ENCODE measurements around the gene ZMYND8.
"Not testable (repeated sequence)": the region's sequence is repeated elsewhere in the genome, so short reads cannot be mapped to it uniquely, and the experiment has no call there.

The ZMYND8 gene

DNA sequence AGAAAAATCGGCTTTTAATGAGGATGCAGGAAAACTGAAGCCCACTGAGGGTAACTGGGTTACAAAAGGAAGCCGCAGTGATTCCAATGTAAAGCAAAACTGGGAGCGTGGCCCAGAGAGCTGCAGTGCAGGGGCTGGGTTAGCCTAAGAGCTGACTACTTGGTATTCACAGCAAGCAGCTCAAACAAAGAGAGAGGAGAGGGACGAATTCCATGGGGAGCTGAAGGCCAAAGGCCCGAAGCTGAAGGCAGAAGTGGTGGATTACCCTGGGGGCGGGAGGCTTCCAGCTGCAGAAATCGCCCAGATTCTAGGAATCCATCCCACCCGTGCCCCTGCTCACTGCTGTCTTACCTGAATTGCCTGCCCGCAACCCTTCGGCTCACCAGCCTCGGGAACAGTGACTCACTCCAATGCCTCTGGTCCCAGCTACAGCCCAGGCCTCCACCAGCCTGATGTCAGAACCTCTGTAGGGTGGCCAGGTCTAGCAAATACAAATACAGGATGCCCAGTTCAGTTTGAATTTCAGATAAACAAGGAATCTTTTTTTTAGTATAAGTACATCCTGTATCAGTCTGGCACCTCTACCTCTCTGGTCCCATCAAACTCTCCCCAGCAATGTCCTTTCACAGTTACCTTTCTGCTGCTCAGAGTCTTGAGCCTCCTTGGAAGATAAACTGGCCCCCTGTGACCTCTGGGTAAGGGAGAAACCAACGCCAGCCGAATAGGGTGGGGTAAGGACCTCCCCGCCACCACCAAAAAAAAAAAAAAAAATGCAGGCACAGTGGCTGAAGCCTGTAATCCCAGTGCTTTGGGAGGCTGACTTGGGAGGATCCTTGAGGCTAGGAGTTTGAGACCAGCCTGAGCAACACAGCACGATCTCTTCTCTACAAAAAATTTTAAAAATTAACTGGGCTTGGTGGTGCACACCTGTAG, 14.6 kb upstream of the ZMYND8 start:
- no peak for DNase-seq (ENCODE audit: low spot score)

DNA sequence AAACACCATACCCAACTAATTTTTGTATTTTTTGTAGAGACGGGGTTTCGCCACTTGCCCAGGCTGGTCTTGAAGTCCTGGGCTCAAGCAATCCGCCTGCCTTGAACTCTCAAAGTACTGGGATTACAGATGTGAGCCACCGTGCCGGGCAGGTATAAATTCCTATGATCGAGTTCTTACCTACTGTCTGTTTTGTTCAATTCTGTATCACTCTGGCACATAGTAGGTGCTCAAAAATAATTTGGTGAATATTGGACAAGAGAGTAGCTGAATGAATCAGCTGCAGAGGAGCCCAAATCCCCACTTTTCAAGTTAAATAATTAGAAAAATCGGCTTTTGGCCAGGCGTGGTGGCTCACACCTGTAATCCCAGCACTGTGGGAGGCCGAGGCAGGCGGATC, 13.7 kb upstream of the ZMYND8 start:
- no peak for DNase-seq (ENCODE audit: low spot score)

DNA sequence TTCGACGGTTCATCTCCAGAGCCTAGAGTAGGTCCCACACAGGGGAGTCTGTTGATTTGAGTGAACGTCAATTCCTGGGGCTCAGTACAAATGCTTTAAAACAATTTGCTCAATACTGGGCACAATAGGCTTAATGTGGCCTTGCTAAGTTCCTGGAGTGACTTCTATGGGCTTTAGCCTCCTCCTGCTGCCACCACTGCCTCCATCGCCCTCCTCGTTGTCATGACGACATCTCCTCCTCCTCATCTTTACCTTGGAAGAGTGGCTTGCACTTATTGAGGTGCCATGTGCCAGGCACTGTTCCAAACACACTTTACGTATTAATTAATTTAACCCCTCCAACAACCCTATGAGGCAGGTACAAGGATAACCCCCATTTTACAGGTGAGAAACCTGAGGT, 11.8 kb upstream of the ZMYND8 start:
- peak; percentile 3 for DNase-seq (ENCODE audit: low spot score)

DNA sequence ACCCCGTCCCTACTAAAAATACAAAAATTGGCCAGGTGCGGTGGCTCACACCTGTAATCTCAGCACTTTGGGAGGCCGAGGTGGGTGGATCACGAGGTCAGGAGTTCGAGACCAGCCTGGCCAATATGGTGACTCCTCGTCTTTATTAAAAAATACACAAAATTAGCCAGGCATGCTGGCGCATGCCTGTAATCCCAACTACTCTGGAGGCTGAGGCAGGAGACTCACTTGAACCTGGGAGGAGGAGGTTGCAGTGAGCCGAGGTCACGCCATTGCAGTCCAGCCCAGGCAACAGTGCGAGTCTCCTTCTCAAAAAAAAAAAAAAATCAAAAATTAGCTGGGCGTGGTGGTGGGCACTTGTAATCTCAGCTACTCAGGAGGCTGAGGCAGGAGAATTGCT, 9.8 kb upstream of the ZMYND8 start:
- not testable (repeated sequence) for DNase-seq (ENCODE audit: low spot score)

DNA sequence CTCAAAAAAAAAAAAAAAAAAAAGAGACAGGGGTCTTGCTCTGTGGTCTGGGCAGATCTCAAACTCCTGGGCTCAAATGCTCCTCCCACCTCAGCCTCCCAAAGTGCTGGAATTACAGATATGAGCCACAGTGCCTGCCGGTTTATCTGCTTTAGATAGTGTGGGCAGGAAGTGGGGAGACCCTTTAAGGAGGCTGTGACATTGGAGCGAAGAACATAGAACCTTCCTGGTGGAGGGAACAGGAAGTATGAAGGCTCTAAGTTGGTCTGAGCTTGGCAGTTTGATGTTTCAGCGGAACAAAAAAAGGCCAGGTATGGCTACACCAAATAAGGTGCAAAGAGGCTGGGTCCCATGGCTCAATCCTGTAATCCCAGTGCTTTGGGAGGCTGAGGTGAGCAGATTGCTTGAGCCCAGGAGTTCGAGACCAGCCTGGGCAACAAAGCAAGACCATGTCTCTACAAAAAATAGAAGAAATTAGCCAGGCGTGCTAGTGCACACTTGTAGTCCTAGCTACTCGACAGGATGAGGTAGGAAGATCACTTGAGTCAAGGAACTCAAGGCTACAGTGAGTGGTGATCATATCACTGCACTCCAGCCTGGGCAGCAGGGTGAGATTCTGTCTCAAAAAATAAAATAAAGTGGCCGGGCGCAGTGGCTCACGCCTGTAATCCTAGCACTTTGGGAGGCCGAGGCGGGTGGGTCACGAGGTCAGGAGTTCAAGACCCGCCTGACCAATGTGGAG, 8.7 kb upstream of the ZMYND8 start:
- DNase-seq (ENCODE audit: low spot score) = peak; percentile 51

DNA sequence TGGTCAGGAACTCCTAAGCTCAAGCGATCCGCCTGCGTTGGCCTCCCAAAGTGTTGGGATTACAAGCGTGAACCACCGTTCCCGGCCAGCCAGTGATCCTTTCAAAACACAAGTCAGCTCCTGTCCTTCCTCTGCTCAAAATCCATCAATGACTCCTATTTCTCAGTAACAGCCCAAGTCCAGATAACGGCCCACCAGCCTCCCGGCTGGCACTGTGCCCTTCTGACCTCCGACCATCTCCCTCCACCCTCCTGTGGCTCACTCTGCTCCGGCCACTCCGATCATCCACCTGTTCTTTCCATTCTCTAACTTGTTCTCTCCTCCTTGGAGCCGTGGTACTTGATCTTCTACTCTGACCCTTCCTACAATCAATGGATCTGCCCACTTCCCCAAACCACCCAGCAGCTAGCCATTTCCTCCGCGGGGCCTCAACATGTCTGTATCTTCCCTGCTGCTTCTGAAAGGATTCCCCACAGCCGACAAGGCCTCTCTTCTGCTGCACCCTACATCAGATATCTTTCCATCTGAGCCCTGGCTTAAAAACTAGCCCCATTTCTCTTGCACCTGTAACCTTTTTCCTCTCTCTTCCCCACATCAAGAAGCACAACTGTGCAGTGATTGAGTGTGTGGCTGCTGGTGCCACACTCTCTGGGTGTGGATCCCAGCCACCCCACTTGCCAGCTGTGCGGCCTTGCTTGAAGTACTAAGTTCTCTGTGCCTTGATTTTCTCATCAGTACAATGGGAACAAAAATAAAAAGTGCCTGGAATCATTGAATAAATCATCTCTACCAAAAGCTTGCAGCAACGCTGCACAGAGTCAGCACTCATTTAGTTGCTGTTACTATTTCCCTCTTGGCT, 6.1 kb upstream of the ZMYND8 start:
- peak; percentile 78 for DNase-seq (ENCODE audit: low spot score)

DNA sequence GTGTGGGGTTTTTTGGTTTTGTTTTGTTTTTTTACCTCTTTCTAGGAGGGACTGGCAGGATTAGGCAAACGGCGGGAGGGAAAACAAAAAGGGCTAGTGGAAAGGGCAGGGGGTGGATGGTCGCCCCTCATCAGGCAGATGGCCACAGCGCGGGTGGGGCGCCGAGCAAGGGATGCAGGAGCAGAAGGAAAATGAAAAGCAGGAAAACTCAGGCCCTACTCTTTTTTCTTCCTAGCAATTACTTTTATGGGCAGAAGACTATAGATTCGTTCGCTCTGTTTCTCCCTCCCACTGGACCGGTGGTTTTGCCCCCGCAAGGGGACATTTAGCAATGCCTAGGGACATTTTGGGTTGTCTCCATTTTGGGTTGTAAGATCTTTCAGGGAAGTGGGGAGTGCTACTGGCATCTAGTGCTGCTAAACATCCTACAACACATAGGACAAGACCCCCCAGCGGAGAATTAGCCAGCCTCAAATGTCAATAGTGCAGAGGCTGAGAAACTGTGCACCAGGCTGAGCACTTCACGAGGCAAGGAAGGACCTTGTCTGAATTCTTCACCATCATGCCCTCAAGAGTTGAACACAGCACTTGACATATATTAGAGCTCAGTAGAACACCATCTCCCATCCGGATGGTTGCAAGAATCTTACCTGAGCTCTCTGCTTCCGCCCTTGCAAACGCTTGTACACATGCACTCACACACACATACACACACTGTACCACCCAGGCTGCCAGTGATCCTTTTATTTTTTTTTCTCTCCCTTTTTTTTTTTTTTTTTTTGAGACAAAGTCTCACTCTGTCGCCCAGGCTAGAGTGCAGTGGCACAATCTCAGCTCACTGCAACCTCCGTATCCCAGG, 4.8 kb upstream of the ZMYND8 start:
- DNase-seq (ENCODE audit: low spot score) = peak; percentile 68

DNA sequence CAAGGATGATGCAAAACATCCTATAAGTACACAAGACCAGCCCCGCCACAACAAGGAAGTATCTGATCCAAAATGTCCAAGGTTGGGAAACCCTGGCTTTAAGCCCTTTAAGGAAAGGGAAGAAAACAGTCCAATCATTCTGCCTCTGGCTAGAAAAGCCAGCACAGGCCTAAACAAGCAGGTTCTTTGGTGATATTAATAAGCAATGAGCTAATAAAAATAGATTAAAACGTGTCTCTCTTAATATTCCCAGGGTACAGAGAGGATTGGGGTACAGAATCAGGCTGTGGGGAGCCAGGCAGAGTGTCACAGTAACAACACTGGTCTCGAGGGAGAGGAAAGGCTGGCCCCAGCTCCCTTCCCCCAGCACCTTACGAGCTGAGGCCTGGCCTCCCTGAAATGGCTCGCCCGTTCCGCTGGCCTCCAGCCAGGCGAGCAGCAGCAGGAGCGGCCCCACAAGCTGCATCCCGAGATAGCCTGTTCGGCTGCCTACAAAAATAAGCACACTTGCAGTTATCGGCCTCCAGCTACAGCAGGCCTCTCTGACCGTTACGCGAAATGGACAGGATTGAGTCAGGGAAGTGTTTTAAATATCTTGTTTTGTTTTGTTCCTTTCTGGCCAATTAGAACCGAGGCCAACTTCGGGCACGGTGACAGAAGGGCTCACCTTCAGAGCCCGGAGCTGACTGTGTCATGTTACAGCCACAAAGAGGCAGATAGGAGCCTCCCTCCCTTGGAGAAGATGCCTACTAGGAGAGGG, 4.0 kb upstream of the ZMYND8 start:
- DNase-seq (ENCODE audit: low spot score) = peak; percentile 98

DNA sequence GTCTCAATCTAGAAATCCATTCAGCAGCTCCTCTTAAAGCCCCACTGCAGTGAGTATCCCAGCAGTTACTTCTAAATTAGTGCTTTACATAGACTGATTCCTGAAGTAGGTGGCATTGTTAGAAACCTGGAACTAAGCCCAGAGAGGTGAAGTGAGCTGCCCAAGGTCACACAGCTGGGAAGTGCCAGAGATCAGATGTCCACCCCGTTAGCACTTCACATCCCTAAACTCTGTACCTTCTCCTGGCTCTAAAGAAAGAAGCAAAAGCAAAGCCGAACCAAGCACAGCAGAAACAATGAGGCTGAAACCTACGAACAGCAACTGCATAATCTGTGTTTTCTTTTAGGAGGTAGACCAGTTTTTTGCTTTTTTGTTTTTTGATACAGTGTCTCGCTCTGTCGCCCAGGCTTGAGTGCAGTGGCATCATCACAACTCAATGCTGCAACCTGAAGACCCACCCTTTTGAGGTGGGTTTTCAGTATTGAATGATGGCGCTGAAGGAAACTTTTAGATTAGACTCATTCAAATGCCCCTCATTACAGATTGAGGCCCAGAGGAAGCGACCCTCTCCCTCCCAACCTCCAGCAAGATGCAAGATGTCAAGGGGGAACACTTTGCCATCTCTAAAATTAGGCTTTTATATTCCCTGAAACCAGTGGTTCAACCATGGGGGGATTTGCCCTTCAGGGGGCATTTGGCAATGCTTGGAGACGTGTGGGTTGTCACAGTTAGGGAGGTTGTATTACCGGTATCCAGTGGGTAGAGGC, 3.2 kb upstream of the ZMYND8 start:
- DNase-seq (ENCODE audit: low spot score) = no peak

DNA sequence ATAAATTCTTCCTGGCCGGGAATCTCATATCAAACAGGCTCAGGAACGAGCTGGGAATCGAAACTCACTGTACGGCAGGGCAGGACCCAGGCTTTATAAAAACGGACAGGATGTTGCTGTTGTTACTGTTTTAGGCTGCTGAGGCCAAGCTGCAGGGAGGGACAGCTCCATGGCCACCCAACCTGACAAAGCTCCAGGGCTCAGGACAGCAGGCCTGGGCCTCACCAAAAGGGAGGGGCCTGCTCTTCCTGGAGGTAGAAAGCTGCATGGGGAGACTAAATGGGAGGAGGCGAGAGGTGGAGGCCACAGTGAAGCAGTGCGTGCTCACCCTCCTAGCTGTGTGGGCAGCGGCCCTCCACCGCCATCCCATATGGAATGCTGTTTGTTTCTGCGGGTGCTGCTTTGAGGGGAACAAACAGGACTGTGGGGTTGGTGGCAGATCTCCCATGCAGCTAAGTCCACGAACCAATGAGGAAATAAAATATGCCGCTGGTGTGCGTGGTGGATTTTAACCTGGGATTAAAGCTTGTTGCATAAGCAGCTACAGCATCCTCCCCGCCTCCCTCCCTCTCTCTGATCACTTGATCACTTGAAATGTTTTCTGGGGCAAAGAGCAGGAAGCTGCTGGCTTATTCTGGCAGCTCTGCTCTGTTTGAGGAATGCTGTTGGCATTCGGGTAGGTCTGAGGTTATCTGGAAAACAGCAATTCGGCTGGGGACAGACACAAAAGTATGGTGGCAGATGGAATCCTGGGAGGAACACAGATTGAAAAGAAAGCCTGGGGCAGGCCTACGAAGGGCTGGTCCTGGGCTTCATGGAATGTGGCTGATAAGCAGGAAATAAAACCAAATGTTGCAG, 2.4 kb upstream of the ZMYND8 start:
- DNase-seq (ENCODE audit: low spot score) = peak; percentile 79

DNA sequence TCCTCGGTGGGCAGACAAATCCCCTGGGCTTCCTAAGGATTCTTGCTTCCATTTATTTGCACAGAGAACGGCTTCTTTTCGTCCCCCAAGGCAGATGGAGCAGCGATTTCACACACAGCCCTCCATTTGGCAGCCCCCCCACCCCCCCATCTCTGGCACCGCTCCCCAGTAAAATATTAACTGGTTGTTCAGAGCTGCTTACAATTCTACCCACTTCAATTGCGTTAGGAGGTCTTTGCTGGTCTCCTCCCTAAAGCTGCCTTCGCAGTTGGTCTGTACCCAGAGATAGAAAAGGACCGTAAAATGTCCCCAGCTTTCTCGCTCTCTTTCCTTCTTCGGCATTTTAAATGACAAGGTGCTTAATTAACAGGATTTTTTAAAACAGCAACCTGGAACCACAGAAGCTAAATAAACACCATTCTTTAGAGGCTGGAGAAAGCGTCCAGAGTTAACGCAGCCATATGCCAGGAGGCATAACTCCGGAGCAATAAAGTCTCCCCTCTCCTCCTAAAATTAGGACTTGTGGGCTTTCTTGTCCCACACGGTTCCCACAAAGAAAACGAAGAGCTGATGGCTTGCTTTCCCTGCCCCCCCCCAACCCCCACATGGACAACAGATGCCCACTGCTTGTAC, 1.7 kb upstream of the ZMYND8 start:
- peak; percentile 61 for DNase-seq (ENCODE audit: low spot score)

DNA sequence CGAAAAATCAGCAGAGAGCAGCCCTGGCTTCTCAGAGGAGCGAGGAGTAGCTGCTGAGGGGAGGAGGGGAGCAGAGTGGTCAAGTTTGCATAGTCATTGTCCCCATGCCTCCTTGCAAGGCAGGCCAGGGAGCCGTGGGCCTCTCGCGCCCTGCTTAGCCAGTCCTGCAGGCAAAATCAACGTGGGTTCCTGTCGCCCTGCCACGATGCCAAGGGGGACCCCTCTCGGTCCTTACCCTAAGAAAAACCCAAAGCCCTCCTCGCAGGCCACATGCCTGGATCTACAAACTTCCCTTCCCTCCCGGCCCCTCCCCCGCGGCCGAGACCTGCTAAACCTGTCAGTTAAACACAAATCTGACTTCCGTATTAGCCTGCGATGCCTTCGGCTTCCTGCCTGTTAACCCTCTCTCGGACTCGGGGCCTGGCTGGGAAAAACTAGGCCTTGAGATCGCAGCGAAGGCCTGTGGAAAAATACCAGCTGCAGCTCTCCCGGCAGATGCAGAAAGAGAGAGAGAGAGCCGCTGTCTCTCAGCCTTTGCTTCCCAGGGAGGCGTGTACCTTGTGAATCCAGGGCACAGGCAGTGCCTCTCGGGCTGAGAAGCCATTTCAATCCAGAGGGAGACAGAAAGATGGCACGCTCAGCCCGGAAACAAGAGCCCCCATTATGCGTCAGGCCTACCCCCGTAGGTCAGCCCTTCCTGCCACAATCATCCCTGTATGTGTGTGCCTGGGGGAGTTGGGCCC, 968 bp upstream of the ZMYND8 start:
- DNase-seq (ENCODE audit: low spot score) = peak; percentile 77

DNA sequence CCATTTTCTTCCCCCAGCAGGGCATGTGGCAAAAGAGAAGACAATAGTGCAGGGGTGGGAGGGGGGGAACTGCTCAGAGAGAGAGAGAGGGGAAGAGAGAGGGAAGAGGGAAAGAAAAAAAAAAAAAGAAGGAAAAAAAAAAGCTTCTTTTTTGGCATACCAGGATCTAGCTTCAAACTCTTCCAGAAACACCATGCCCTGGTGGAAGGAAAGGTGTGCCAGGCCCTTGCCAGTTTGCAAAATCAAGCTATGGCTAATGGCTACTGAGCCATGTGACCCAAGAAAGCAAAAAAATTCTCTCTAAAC, 326 bp downstream of the ZMYND8 start:
- DNase-seq (ENCODE audit: low spot score) = no peak

DNA sequence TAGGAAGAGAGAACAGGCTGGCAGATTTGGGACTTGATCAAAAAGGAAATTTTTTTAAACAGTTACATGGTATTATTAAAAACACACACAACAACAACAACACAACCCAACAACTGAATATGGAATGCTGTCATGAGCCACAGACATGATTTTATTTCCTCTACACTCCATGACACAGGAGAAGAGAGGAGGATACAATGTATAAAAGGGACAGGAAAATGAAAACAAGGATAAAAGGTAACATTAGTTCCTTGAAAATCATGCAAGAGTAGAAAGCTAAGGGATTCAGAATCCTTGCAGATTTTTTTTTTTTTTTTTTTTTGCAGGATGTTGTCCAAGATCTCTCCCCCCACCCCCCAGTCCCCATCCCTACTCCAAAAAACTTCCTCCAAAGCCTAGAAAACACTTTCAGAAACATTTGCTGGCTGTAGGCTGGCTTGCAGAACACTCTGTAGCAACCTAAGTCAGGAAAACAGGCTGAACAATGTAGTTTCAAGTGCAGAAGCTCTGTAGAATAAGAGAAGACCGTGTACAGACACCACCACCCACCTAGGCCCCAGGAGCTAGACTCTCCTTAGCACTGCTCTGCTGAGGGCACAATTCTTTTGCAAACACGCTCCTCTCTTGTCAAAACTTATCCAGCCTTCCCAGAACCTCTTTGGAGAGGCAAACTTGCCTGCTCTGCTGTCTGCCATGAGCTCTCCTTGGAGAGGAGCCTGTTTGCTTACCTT, 845 bp downstream of the ZMYND8 start:
- DNase-seq (ENCODE audit: low spot score) = peak; percentile 71

DNA sequence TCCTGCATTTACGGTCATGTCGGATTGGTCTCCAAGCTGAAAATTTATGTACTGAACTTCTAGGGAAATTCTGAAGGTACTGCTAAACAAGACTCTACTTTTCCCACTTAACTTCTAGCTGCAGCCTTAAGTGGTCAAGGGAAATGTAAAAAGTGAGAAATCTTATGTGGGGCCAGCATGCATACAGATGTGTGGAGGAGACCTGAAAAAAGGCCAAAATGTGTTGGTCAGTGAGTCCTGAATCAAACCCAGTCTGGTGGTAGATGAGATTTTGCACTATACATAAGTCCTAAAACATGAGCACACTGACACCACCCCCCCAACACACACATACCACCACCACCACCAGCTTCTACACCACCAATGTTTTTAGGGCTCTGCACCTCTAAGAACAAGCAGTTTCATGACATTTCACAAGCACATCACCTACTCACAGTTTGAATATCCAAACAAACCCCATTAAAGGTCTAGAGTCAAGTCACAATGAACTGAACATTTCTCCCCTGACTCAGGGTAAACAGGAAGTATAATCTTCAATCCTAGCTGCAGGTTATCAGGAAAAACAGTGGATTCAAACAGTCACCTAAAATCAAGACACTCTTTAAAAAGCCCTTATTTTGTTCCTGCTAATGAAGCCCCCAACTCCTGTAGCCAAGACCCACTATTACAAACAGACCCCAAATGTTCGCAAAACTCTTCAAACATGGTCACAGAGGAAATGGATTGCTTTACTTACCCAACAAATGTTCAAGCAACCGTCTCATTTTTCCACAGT, 1.6 kb downstream of the ZMYND8 start:
- DNase-seq (ENCODE audit: low spot score) = peak; percentile 78

DNA sequence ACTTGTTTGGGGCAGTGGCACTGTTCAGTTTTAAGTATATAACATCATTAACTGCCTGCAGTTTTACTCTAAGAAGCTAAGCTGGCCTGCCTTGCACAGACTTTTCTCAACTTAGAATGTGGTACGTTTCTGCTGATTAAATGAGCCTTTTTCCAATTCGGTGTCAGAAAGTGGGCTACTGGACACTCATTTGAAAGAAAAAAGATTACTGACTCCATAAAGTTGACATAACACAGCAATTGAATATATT, 2.1 kb downstream of the ZMYND8 start:
- peak; percentile 75 for DNase-seq (ENCODE audit: low spot score)
